ENCODE measurements around the gene DNAJB9. TPM values are rescaled to one million over a fixed set of nuclear protein-coding genes. Genes with fewer than 3 reads are reported as not detected.

DNAJB9 gene
- total RNA-seq, 1 donor from 2014 or later: 26.6 TPM

DNA sequence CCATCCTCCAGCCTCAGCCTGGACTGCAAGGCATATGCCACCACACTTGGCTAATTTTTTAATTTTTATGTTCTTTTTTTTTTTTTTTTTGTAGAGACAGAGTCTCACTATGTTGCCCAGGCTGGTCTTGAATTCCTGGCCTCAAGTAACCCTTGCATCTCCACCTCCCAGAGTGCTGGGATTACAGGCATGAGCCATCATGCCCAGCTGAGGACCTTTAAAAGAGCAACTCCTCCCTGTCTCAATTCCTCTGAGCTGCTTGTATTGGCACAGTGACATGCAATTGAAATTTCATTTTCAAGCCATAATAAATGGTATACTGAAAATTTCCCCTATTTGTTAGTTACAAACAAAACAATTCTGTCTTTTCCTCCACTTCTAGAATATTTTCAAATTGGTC lies 19.5 kb downstream of the DNAJB9 start:
- Mint-ChIP-seq H3K27me3 (ENCODE audit: insufficient read depth, low read depth) (peaks cover 3% of the 10 kb centered on the region), H3K4me3 (no peak overlapping the region)

DNA sequence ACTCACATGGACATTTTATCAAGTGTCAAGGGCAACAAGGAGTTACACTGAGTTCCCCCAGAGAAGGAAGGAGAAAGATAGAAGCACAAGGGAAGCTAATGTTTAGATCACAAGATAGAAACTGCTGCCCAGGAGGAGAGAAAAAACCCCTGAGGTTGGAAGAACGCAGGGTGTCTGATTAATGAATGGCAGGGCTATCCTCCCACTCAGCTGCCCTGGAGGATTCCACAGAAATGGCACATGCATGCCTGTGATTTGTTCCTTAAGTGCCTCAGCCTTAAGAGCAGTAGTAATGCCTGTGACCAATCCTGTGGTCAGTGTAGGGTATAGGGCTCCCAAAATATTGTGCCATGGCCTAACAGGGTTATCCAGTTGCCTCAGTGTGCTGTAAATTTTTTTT lies 20.2 kb downstream of the DNAJB9 start:
- DNase-seq (ENCODE audit: low spot score): no peak
- H3K9me3 Mint-ChIP-seq: no peaks in the 10 kb centered on the region
- Histone ChIP-seq H3K9ac (no peak overlapping the region), H3K4me1 (peaks cover 18% of the 10 kb centered on the region), H3F3A (ENCODE audit: low read depth) (peaks cover 18% of the 10 kb centered on the region), H4K20me1 (ENCODE audit: low read depth) (no peaks in the 10 kb centered on the region), H3K79me2 (ENCODE audit: low read depth) (no peaks in the 10 kb centered on the region), H3K27ac (no peak overlapping the region), H3K27me3 (no peaks in the 10 kb centered on the region), H3K4me3 (no peak overlapping the region), H2AFZ (replicated peaks) (no peak overlapping the region), H3K9me3 (ENCODE audit: low read depth) (no peaks in the 10 kb centered on the region), H3K36me3 (no peaks in the 10 kb centered on the region), H3K4me2 (no peak overlapping the region)
- H3K4me3 Mint-ChIP-seq: no peak overlapping the region
- H3K27me3 Mint-ChIP-seq (ENCODE audit: insufficient read depth, low read depth): peaks cover 4% of the 10 kb centered on the region
- no peak for TF ChIP-seq EZH2phosphoT487 (IDR thresholded peaks at IDR 0.05)
- no peak for TF ChIP-seq EZH2 (IDR thresholded peaks at IDR 0.05)
- TF ChIP-seq, protein P1, sequence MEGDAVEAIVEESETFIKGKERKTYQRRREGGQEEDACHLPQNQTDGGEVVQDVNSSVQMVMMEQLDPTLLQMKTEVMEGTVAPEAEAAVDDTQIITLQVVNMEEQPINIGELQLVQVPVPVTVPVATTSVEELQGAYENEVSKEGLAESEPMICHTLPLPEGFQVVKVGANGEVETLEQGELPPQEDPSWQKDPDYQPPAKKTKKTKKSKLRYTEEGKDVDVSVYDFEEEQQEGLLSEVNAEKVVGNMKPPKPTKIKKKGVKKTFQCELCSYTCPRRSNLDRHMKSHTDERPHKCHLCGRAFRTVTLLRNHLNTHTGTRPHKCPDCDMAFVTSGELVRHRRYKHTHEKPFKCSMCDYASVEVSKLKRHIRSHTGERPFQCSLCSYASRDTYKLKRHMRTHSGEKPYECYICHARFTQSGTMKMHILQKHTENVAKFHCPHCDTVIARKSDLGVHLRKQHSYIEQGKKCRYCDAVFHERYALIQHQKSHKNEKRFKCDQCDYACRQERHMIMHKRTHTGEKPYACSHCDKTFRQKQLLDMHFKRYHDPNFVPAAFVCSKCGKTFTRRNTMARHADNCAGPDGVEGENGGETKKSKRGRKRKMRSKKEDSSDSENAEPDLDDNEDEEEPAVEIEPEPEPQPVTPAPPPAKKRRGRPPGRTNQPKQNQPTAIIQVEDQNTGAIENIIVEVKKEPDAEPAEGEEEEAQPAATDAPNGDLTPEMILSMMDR (IDR thresholded peaks at IDR 0.05): no peak
- no peaks in the 10 kb centered on the region for H3K36me3 Mint-ChIP-seq
- H3K4me1 Mint-ChIP-seq: peaks cover 30% of the 10 kb centered on the region
- no peak overlapping the region for H3K27ac Mint-ChIP-seq

More for the DNA sequence above, 19.5 kb downstream of the DNAJB9 start:
- Histone ChIP-seq H3K9me3 (ENCODE audit: low read depth) (no peaks in the 10 kb centered on the region), H3K4me3 (no peak overlapping the region), H3K4me2 (no peak overlapping the region), H3K79me2 (ENCODE audit: low read depth) (no peaks in the 10 kb centered on the region), H3K9ac (no peak overlapping the region), H3K27ac (no peak overlapping the region), H2AFZ (replicated peaks) (no peak overlapping the region), H3K4me1 (peaks cover 18% of the 10 kb centered on the region), H4K20me1 (ENCODE audit: low read depth) (no peaks in the 10 kb centered on the region), H3K27me3 (no peaks in the 10 kb centered on the region), H3K36me3 (no peaks in the 10 kb centered on the region), H3F3A (ENCODE audit: low read depth) (peaks cover 16% of the 10 kb centered on the region)
- H3K9me3 Mint-ChIP-seq: no peaks in the 10 kb centered on the region
- no peak overlapping the region for H3K27ac Mint-ChIP-seq
- peaks cover 26% of the 10 kb centered on the region for H3K4me1 Mint-ChIP-seq
- TF ChIP-seq EZH2 (IDR thresholded peaks at IDR 0.05) (no peak), EZH2phosphoT487 (IDR thresholded peaks at IDR 0.05) (no peak)
- TF ChIP-seq, protein P1 (IDR thresholded peaks at IDR 0.05): no peak
- H3K36me3 Mint-ChIP-seq: no peaks in the 10 kb centered on the region
- no peak for DNase-seq (ENCODE audit: low spot score)

DNA sequence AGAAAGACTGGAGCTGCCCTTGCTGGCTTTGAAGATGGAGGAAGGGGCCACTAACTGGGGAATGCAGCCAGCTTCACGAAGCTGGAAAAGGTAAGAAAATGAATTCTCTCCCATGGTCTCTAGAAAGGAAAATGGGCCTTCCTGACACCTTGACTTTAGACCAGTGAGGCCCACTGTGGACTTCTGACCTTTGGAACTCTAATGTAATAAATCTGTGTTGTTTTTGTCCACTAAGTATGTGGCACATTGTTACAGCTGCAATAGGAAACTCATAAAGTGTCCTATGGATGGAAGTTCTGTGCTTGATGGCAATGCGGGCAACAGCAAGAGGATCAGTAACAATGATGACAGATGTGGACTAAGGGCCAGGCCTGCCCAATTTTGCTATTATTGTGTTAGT lies 20.9 kb downstream of the DNAJB9 start:
- H3K27ac Mint-ChIP-seq: no peak overlapping the region

More for the DNA sequence above, 20.9 kb downstream of the DNAJB9 start:
- H2AFZ ChIP-seq (replicated peaks): no peak overlapping the region
- no peaks in the 10 kb centered on the region for H3K27me3 ChIP-seq
- TF ChIP-seq, protein P1 (IDR thresholded peaks at IDR 0.05): no peak
- no peak for TF ChIP-seq EZH2 (IDR thresholded peaks at IDR 0.05)
- TF ChIP-seq EZH2phosphoT487 (IDR thresholded peaks at IDR 0.05): no peak
- no peaks in the 10 kb centered on the region for H4K20me1 ChIP-seq (ENCODE audit: low read depth)
- H3K9ac ChIP-seq: no peak overlapping the region
- no peaks in the 10 kb centered on the region for H3K79me2 ChIP-seq (ENCODE audit: low read depth)
- no peak overlapping the region for H3K4me3 Mint-ChIP-seq
- no peaks in the 10 kb centered on the region for H3K36me3 Mint-ChIP-seq
- H3K4me1 ChIP-seq: peaks cover 18% of the 10 kb centered on the region
- H3K4me2 ChIP-seq: no peak overlapping the region
- peaks cover 18% of the 10 kb centered on the region for H3F3A ChIP-seq (ENCODE audit: low read depth)
- H3K4me3 ChIP-seq: no peak overlapping the region
- no peaks in the 10 kb centered on the region for H3K36me3 ChIP-seq
- H3K9me3 Mint-ChIP-seq: no peaks in the 10 kb centered on the region
- DNase-seq (ENCODE audit: low spot score): no peak
- H3K9me3 ChIP-seq (ENCODE audit: low read depth): no peaks in the 10 kb centered on the region
- peaks cover 30% of the 10 kb centered on the region for H3K4me1 Mint-ChIP-seq
- peaks cover 4% of the 10 kb centered on the region for H3K27me3 Mint-ChIP-seq (ENCODE audit: insufficient read depth, low read depth)
- no peak overlapping the region for H3K27ac ChIP-seq
